ENCODE measurements around the gene AGPAT2. TPM values are rescaled to one million over a fixed set of nuclear protein-coding genes. Genes with fewer than 3 reads are reported as not detected.

AGPAT2 gene
- total and polyA plus RNA-seq, 2 donors (not counting 1 experiment from before 2014, with no cell fraction given): 25.1 to 43.3 TPM

DNA sequence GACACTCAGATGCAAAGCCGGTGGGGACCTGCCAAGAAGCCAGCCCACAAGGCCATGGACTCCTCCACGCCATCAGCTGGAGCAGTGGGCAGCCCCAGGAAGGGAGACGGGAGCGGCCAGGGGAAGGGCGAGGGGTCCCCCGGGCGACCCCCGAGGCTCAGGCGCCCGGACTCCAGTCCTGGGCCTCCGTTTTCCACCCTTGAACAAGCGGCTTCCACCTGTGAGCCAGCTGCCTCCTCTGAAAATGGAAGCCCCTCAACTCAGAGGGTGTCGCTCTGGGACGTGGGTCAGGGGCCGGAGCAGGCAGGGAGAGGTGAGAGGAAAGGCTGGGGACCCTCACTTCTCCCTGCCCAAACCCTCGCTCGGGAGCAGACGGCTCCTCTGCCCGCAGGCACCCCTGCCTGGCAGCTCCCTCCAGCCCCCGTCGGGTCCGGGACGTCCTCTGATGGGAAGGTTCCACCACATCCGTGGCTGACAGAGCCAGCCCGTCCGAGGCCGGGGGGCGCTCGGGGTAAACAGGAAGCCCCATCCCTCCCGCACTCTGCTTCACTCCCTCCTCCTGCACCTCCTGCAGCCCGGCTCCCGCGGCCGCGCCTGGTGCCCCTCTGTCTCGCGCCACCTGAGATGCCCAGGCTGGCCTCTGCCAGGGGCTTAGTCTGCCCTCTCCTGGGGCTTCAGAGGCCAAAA, 28.3 kb downstream of the AGPAT2 start:
- peaks cover 9% of the 10 kb centered on the region for H3K27me3 ChIP-seq (ENCODE audit: control insufficient read depth, insufficient read depth, low read length)
- H3K4me1 ChIP-seq (ENCODE audit: control insufficient read depth, extremely low read depth, insufficient read depth, low read length): no peaks in the 10 kb centered on the region
- H3K36me3 ChIP-seq (ENCODE audit: control insufficient read depth, insufficient read depth, low read length): no peaks in the 10 kb centered on the region
- no peaks in the 10 kb centered on the region for H3K9me3 ChIP-seq (ENCODE audit: control insufficient read depth, insufficient read depth, low read depth, low read length)
- H3K27ac ChIP-seq (ENCODE audit: insufficient read depth, low read length): no peak overlapping the region
- H3K9ac ChIP-seq (ENCODE audit: insufficient read depth, low read length): no peak overlapping the region
- no peak overlapping the region for H2AFZ ChIP-seq (ENCODE audit: low read length)
- no peak overlapping the region for H3K4me2 ChIP-seq (ENCODE audit: extremely low read depth, insufficient read depth, low read length)
- H3K79me2 ChIP-seq (ENCODE audit: control insufficient read depth, insufficient read depth, low read length): no peaks in the 10 kb centered on the region
- H3K4me3 ChIP-seq (replicated peaks in 1 of 4; ENCODE audit: control extremely low read depth in 1 of 4, insufficient read depth in 1 of 4, low read depth in 3 of 4, low read length in 4 of 4): no peak overlapping the region
- no peaks in the 10 kb centered on the region for H4K20me1 ChIP-seq (ENCODE audit: control insufficient read depth, extremely low read depth, insufficient read depth, low read length)
- no peak for TF ChIP-seq EZH2 (IDR thresholded peaks at IDR 0.05; ENCODE audit: low read length, missing control alignments)
- no peak for DNase-seq (ENCODE audit: low read depth in 2 of 2)

DNA sequence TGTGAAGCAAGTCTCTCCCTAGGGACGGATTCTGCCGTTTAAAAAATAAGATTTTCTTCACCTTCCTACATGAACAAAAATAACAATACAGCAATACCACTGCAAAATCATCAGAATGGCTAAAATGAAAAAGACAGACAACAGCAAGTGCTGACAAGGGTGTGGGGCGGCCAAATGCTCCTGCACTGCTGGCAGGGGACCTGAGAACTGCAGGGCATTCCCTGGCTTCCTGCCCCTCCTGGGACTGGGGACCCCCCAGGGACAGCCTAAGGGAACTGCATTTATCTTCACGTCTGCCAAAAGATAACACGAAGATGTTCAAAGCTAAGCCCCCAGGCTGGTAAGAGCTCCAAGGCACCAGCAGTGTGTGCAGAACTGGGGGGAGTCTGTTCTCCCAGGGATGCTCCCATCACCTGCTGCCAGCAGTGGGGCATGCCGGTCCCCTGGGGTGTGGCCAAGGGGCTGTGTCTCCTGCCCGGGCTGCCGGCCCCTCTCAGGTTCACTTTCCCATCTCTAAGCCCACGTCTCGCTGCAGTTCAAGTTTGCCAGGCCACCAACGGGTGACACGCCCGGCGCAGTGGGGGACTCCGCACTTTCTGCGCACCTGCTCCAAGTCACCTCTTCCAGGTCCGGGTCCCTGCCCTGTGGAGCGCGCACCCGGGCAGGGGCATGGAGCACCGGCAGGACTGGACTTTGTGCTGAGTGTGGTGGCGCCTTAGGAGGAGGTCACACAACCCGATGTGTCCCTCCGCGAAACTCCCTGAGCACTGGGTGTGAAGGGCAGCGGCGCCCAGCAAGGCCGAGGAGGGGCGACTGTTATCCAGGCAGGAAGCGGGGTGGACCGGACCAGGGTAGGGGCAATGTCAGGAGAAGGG, 29.0 kb downstream of the AGPAT2 start:
- TF ChIP-seq EZH2 (IDR thresholded peaks at IDR 0.05; ENCODE audit: low read length, missing control alignments): no peak
- TF ChIP-seq, protein P1, sequence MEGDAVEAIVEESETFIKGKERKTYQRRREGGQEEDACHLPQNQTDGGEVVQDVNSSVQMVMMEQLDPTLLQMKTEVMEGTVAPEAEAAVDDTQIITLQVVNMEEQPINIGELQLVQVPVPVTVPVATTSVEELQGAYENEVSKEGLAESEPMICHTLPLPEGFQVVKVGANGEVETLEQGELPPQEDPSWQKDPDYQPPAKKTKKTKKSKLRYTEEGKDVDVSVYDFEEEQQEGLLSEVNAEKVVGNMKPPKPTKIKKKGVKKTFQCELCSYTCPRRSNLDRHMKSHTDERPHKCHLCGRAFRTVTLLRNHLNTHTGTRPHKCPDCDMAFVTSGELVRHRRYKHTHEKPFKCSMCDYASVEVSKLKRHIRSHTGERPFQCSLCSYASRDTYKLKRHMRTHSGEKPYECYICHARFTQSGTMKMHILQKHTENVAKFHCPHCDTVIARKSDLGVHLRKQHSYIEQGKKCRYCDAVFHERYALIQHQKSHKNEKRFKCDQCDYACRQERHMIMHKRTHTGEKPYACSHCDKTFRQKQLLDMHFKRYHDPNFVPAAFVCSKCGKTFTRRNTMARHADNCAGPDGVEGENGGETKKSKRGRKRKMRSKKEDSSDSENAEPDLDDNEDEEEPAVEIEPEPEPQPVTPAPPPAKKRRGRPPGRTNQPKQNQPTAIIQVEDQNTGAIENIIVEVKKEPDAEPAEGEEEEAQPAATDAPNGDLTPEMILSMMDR (conservative IDR thresholded peaks at IDR 0.05 in 1 of 2, IDR thresholded peaks at IDR 0.05 in 1 of 2; ENCODE audit: low read depth in 1 of 2, low read length in 2 of 2): no peak
- Histone ChIP-seq H3K27ac (ENCODE audit: insufficient read depth, low read length) (no peak overlapping the region), H3K4me2 (ENCODE audit: extremely low read depth, insufficient read depth, low read length) (no peak overlapping the region), H3K79me2 (ENCODE audit: control insufficient read depth, insufficient read depth, low read length) (no peaks in the 10 kb centered on the region), H3K9me3 (ENCODE audit: control insufficient read depth, insufficient read depth, low read depth, low read length) (no peaks in the 10 kb centered on the region), H3K9ac (ENCODE audit: insufficient read depth, low read length) (no peak overlapping the region), H2AFZ (ENCODE audit: low read length) (no peak overlapping the region), H3K4me3 (replicated peaks in 1 of 4; ENCODE audit: control extremely low read depth in 1 of 4, insufficient read depth in 1 of 4, low read depth in 3 of 4, low read length in 4 of 4) (no peak overlapping the region), H3K4me1 (ENCODE audit: control insufficient read depth, extremely low read depth, insufficient read depth, low read length) (no peaks in the 10 kb centered on the region), H4K20me1 (ENCODE audit: control insufficient read depth, extremely low read depth, insufficient read depth, low read length) (no peaks in the 10 kb centered on the region), H3K27me3 (ENCODE audit: control insufficient read depth, insufficient read depth, low read length) (peaks cover 9% of the 10 kb centered on the region), H3K36me3 (ENCODE audit: control insufficient read depth, insufficient read depth, low read length) (no peaks in the 10 kb centered on the region)
- no peak for DNase-seq (ENCODE audit: low read depth in 2 of 2)

DNA sequence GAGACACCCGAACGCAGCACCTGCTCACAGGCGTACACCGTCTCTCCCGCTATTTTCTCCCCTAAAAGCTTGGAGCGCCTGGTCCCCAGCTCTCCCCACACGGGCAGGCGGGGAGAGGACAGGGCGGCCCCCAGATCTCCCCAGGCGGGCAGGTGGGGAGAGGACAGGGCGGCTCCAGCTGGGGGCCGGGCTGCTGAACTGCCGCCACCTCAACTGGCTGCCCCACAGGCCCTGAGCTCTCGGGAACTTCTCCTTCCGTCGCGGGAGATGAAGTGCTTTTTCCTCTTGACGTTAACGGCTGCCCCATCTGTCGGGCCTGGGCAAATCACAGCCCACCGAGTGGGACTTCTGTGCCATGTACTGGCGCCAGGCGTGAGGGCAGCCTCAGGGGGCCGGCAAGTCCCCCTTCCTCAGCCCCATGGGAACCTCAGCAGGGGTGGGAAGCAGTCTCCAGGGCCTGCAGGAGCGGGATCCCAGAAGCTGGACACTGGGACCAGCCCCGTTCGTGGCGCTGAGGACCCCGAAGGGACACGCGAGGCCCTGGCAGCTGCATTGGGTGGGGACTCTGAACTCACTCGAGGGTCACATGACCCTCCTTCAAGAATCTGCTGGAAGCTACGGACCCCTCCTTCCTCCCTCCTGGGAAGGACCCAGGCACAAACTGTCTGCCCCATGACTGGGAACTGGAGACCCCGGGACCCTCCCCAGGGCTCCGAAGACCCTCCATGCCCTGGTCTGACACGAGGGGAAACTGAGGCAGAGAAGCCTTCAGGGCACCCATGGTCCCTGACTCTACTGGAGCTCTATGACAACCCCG, 30.3 kb downstream of the AGPAT2 start:
- Histone ChIP-seq H3K27me3 (ENCODE audit: control insufficient read depth, insufficient read depth, low read length) (peaks cover 9% of the 10 kb centered on the region), H3K9ac (ENCODE audit: insufficient read depth, low read length) (no peak overlapping the region), H4K20me1 (ENCODE audit: control insufficient read depth, extremely low read depth, insufficient read depth, low read length) (no peaks in the 10 kb centered on the region), H3K4me3 (replicated peaks in 1 of 4; ENCODE audit: control extremely low read depth in 1 of 4, insufficient read depth in 1 of 4, low read depth in 3 of 4, low read length in 4 of 4) (no peak overlapping the region), H3K79me2 (ENCODE audit: control insufficient read depth, insufficient read depth, low read length) (no peaks in the 10 kb centered on the region), H3K4me1 (ENCODE audit: control insufficient read depth, extremely low read depth, insufficient read depth, low read length) (no peaks in the 10 kb centered on the region), H3K36me3 (ENCODE audit: control insufficient read depth, insufficient read depth, low read length) (no peaks in the 10 kb centered on the region), H3K9me3 (ENCODE audit: control insufficient read depth, insufficient read depth, low read depth, low read length) (no peaks in the 10 kb centered on the region), H2AFZ (ENCODE audit: low read length) (no peak overlapping the region), H3K4me2 (ENCODE audit: extremely low read depth, insufficient read depth, low read length) (no peak overlapping the region), H3K27ac (ENCODE audit: insufficient read depth, low read length) (no peak overlapping the region)
- no peak for TF ChIP-seq EZH2 (IDR thresholded peaks at IDR 0.05; ENCODE audit: low read length, missing control alignments)
- TF ChIP-seq, protein P1 (conservative IDR thresholded peaks at IDR 0.05 in 1 of 2, IDR thresholded peaks at IDR 0.05 in 1 of 2; ENCODE audit: low read depth in 1 of 2, low read length in 2 of 2): no peak
- no peak for DNase-seq (ENCODE audit: low read depth in 2 of 2)

Measured in fibroblast of lung (primary cell).